ENCODE data around the gene TESK2.
"Not testable (repeated sequence)": the region's sequence is repeated elsewhere in the genome, so short reads cannot be mapped to it uniquely, and the experiment has no call there.

Gene TESK2

DNA sequence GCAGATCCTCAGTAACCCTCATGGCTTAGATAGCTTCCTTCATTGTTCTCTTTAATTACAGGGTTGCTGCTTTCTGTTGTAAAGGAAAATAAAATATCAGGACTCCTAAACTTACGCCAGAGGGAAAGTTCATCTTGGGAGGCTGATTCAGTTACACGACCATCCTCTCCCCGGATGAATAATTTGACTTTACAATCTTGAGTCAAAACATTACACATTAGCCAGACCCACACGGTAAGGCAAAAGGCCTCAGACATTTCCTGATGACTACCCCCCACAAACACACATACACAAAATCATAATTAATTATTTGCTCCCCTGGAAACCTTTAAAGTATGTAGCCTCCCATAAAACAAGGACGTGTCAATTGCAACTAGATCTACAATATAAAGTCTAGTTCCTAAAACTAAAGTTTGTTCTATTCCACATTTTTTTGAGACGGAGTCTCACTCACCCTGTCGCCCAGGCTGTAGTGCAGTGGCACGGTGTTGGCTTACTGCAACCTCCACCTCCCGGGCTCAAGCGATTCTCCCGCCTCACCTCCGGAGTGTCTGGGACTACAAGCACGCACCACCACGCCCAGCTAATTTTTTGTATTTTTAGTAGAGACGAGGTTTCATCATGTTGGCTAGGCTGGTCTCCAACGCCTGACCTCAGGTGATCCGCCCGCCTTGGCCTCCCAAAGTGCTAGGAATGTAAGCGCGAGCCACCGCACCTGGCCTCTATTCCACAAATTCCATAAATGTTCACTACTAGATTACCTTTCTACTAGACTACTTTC lies 31.6 kb upstream of the TESK2 start:
- no peak; the same call in 2 of the 3 replicates for ATAC-seq
- TF ChIP-seq ZNF70 (CRISPR knock-in tag; IDR thresholded peaks at IDR 0.05) (no peak), PPARA (CRISPR knock-in tag; IDR thresholded peaks at IDR 0.05; ENCODE audit: borderline replicate concordance) (no peak), ZC3H10 (CRISPR knock-in tag; IDR thresholded peaks at IDR 0.05) (no peak), ZNF565 (CRISPR knock-in tag; conservative IDR thresholded peaks at IDR 0.05; ENCODE audit: low read depth) (no peak), ZFP30 (CRISPR knock-in tag; IDR thresholded peaks at IDR 0.05) (no peak), RARB (CRISPR knock-in tag; IDR thresholded peaks at IDR 0.05) (no peak), ZNF8 (CRISPR knock-in tag; IDR thresholded peaks at IDR 0.05) (no peak), TCF4 (CRISPR knock-in tag; IDR thresholded peaks at IDR 0.05; ENCODE audit: borderline replicate concordance) (no peak), ZFP3 (CRISPR knock-in tag; IDR thresholded peaks at IDR 0.05) (no peak), ESRRG (CRISPR knock-in tag; IDR thresholded peaks at IDR 0.05) (no peak), OSR1 (CRISPR knock-in tag; IDR thresholded peaks at IDR 0.05) (no peak), GLIS3 (CRISPR knock-in tag; IDR thresholded peaks at IDR 0.05) (no peak), ARNTL (CRISPR knock-in tag; IDR thresholded peaks at IDR 0.05; ENCODE audit: borderline replicate concordance, low read depth) (no peak), TOX (CRISPR knock-in tag; IDR thresholded peaks at IDR 0.05; ENCODE audit: borderline replicate concordance) (no peak), SNAI2 (CRISPR knock-in tag; IDR thresholded peaks at IDR 0.05) (no peak)
- TF ChIP-seq, protein P1, sequence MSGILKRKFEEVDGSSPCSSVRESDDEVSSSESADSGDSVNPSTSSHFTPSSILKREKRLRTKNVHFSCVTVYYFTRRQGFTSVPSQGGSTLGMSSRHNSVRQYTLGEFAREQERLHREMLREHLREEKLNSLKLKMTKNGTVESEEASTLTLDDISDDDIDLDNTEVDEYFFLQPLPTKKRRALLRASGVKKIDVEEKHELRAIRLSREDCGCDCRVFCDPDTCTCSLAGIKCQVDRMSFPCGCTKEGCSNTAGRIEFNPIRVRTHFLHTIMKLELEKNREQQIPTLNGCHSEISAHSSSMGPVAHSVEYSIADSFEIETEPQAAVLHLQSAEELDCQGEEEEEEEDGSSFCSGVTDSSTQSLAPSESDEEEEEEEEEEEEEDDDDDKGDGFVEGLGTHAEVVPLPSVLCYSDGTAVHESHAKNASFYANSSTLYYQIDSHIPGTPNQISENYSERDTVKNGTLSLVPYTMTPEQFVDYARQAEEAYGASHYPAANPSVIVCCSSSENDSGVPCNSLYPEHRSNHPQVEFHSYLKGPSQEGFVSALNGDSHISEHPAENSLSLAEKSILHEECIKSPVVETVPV (CRISPR knock-in tag; IDR thresholded peaks at IDR 0.05), result no peak

DNA sequence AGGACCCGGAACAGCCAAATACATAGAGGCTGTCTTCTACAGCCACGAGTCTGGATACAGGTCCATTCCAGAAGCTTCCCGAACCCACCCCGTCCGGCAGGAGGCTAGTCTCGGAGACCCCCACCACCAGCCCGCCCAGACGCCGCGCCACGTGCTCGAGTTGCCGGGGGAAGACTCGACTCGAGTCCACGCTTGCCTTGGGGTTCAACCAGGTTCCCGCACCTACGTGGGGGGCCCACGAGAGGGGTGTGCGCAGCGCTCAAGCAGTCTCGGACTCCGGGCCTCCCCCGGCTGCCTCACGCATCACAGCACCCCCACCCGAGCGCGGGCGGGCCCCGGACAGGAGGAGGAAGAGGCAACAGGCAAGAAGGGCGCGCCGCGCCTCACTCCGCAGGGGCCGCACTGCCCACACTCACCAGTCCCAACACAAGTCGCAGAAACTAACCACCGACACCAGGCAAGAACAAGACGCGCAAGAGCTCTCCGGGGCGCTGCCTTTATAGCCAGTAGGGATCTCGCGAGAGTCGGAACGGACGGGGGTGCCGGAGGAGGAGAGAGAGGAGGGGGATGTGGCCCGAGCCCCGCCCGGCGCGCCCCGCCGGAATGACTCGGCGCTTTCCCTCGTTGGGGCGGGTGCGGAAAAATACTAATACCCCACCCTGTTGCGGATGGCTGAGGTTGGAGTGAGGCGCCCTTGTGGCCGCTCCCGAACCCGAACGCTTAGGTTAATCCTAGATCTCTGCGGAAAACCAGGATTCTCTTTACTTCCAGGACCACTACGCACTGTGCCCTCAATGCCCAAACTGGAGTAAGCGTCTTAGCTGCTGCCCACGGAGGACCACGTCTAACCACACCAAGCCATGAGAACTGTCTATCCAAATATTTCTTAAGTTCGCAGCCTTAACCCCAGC lies 30.7 kb upstream of the TESK2 start, which contains the start of gene PRDX1:
Gene PRDX1 (minus strand): TSS at position 472 of the 911 bp plus-strand sequence. CDS start 2,841 bp downstream, outside the sequence.
- TF ChIP-seq PPARA (CRISPR knock-in tag; IDR thresholded peaks at IDR 0.05; ENCODE audit: borderline replicate concordance) (no peak), ZFP30 (CRISPR knock-in tag; IDR thresholded peaks at IDR 0.05) (peak; percentile 44; the same call in 1 of the 2 replicates), ZNF70 (CRISPR knock-in tag; IDR thresholded peaks at IDR 0.05) (no peak), ZC3H10 (CRISPR knock-in tag; IDR thresholded peaks at IDR 0.05) (no peak; the same call in 1 of the 2 replicates), ZNF565 (CRISPR knock-in tag; conservative IDR thresholded peaks at IDR 0.05; ENCODE audit: low read depth) (peak; percentile 80; the same call in 1 of the 2 replicates), RARB (CRISPR knock-in tag; IDR thresholded peaks at IDR 0.05) (no peak), ISL1 (CRISPR knock-in tag; IDR thresholded peaks at IDR 0.05) (no peak), TCF4 (CRISPR knock-in tag; IDR thresholded peaks at IDR 0.05; ENCODE audit: borderline replicate concordance) (no peak), ZNF8 (CRISPR knock-in tag; IDR thresholded peaks at IDR 0.05) (peak; percentile 13; the same call in 1 of the 2 replicates), ZFP3 (CRISPR knock-in tag; IDR thresholded peaks at IDR 0.05) (no peak), ARNTL (CRISPR knock-in tag; IDR thresholded peaks at IDR 0.05; ENCODE audit: borderline replicate concordance, low read depth) (no peak), TOX (CRISPR knock-in tag; IDR thresholded peaks at IDR 0.05; ENCODE audit: borderline replicate concordance) (no peak), OSR1 (CRISPR knock-in tag; IDR thresholded peaks at IDR 0.05) (no peak), SNAI2 (CRISPR knock-in tag; IDR thresholded peaks at IDR 0.05) (no peak), ESRRG (CRISPR knock-in tag; IDR thresholded peaks at IDR 0.05) (no peak)
- TF ChIP-seq, protein P1 (CRISPR knock-in tag; IDR thresholded peaks at IDR 0.05), result no peak
- TF ChIP-seq, protein P2, sequence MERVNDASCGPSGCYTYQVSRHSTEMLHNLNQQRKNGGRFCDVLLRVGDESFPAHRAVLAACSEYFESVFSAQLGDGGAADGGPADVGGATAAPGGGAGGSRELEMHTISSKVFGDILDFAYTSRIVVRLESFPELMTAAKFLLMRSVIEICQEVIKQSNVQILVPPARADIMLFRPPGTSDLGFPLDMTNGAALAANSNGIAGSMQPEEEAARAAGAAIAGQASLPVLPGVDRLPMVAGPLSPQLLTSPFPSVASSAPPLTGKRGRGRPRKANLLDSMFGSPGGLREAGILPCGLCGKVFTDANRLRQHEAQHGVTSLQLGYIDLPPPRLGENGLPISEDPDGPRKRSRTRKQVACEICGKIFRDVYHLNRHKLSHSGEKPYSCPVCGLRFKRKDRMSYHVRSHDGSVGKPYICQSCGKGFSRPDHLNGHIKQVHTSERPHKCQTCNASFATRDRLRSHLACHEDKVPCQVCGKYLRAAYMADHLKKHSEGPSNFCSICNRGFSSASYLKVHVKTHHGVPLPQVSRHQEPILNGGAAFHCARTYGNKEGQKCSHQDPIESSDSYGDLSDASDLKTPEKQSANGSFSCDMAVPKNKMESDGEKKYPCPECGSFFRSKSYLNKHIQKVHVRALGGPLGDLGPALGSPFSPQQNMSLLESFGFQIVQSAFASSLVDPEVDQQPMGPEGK (CRISPR knock-in tag; IDR thresholded peaks at IDR 0.05; ENCODE audit: borderline replicate concordance), result peak; percentile 95; the same call in 1 of the 2 replicates
- TF ChIP-seq, protein P3, sequence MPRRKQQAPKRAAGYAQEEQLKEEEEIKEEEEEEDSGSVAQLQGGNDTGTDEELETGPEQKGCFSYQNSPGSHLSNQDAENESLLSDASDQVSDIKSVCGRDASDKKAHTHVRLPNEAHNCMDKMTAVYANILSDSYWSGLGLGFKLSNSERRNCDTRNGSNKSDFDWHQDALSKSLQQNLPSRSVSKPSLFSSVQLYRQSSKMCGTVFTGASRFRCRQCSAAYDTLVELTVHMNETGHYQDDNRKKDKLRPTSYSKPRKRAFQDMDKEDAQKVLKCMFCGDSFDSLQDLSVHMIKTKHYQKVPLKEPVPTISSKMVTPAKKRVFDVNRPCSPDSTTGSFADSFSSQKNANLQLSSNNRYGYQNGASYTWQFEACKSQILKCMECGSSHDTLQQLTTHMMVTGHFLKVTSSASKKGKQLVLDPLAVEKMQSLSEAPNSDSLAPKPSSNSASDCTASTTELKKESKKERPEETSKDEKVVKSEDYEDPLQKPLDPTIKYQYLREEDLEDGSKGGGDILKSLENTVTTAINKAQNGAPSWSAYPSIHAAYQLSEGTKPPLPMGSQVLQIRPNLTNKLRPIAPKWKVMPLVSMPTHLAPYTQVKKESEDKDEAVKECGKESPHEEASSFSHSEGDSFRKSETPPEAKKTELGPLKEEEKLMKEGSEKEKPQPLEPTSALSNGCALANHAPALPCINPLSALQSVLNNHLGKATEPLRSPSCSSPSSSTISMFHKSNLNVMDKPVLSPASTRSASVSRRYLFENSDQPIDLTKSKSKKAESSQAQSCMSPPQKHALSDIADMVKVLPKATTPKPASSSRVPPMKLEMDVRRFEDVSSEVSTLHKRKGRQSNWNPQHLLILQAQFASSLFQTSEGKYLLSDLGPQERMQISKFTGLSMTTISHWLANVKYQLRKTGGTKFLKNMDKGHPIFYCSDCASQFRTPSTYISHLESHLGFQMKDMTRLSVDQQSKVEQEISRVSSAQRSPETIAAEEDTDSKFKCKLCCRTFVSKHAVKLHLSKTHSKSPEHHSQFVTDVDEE (CRISPR knock-in tag; IDR thresholded peaks at IDR 0.05), result peak; percentile 67; the same call in 1 of the 2 replicates
- ATAC-seq, result peak; percentile 93

DNA sequence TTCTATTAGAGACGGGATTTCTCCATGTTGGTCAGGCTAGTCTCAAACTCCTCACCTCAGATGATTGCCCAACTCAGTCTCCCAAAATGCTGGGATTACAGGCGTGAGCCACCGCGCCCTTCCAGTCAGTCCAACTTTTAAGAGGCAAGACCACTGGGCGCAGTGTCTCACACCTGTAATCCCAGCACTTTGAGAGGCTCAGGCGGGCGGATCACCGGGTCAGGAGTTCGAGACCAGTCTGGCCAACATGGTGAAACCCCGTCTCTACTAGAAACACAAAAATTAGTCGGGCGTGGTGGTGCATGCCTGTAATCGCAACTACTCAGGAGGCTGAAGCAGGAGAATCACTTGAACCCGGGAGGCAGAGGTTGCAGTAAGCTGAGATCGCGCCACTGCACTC lies 28.8 kb upstream of the TESK2 start:
- ATAC-seq, result not testable (repeated sequence)
